ENCODE results near the gene AOX1. TPM values are rescaled to one million over a fixed set of nuclear protein-coding genes. Genes with fewer than 3 reads are reported as not detected.

Gene AOX1
- total and polyA plus RNA-seq, 10 of the 15 experiments (the other 5 are each of a cell fraction or from before 2014, with no cell fraction given) = 0.03 to 0.56 (median 0.19) TPM; not detected in 6

DNA sequence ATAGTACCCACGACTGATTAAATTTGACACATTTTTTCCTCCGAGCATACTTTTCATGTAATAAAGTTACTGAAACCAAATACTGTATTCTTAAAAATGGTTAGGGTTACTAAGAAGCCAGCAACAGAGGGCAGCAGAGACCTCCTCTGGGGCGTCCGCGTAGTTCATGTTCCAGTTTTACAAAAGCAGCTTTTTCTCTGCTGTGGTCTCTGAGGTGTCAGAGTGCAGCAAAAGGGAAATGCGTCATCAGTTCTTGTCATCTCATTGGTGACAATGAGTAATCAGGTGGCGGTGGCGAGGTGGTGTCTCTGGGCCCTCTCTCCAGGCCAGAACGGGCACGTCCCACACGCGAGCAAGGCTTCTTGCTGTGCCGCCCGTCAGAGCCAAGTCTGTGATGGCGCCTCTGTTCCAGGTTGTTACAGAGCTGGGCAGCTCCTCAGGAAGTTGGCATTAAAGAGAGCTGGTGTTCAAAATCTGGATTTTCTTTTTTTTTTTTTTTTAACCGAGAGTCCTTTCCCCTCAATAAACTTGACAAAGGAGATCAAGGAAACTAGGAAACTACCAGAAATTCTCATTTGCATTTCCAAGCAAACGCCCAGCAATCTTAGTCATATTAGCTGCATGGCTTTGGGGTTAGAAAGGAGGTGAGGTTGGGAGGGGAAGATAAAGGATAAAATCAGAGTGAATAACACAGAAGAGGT lies 127.3 kb downstream of the AOX1 start (continued):
- TF ChIP-seq POLR2AphosphoS2 (IDR thresholded peaks at IDR 0.05; ENCODE audit: low read depth, low read length) (peak; percentile 95), FOXM1 (IDR thresholded peaks at IDR 0.05; ENCODE audit: low read depth, low read length) (peak; percentile 65), FOXK2 (IDR thresholded peaks at IDR 0.05) (no peak), EGR1 (IDR thresholded peaks at IDR 0.05; ENCODE audit: borderline replicate concordance in 1 of 2, low read depth in 2 of 2, low read length in 2 of 2) (no peak), CHD4 (IDR thresholded peaks at IDR 0.05) (no peak), BACH1 (IDR thresholded peaks at IDR 0.05; ENCODE audit: borderline replicate concordance) (peak; percentile 67; the same call in 1 of the 2 replicates), FOS (IDR thresholded peaks at IDR 0.05; ENCODE audit: borderline replicate concordance, extremely low read depth, insufficient read length) (no peak), CBX3 (IDR thresholded peaks at IDR 0.05; ENCODE audit: borderline replicate concordance, low read depth) (no peak), BCL11A (IDR thresholded peaks at IDR 0.05; ENCODE audit: low read depth, low read length) (peak; percentile 57; the same call in 1 of the 2 replicates), STAT1 (conservative IDR thresholded peaks at IDR 0.05) (no peak)
- TF ChIP-seq, protein P1, sequence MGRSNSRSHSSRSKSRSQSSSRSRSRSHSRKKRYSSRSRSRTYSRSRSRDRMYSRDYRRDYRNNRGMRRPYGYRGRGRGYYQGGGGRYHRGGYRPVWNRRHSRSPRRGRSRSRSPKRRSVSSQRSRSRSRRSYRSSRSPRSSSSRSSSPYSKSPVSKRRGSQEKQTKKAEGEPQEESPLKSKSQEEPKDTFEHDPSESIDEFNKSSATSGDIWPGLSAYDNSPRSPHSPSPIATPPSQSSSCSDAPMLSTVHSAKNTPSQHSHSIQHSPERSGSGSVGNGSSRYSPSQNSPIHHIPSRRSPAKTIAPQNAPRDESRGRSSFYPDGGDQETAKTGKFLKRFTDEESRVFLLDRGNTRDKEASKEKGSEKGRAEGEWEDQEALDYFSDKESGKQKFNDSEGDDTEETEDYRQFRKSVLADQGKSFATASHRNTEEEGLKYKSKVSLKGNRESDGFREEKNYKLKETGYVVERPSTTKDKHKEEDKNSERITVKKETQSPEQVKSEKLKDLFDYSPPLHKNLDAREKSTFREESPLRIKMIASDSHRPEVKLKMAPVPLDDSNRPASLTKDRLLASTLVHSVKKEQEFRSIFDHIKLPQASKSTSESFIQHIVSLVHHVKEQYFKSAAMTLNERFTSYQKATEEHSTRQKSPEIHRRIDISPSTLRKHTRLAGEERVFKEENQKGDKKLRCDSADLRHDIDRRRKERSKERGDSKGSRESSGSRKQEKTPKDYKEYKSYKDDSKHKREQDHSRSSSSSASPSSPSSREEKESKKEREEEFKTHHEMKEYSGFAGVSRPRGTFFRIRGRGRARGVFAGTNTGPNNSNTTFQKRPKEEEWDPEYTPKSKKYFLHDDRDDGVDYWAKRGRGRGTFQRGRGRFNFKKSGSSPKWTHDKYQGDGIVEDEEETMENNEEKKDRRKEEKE (IDR thresholded peaks at IDR 0.05) = no peak
- TF ChIP-seq, protein P2, sequence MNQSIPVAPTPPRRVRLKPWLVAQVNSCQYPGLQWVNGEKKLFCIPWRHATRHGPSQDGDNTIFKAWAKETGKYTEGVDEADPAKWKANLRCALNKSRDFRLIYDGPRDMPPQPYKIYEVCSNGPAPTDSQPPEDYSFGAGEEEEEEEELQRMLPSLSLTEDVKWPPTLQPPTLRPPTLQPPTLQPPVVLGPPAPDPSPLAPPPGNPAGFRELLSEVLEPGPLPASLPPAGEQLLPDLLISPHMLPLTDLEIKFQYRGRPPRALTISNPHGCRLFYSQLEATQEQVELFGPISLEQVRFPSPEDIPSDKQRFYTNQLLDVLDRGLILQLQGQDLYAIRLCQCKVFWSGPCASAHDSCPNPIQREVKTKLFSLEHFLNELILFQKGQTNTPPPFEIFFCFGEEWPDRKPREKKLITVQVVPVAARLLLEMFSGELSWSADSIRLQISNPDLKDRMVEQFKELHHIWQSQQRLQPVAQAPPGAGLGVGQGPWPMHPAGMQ (IDR thresholded peaks at IDR 0.05; ENCODE audit: borderline replicate concordance) = no peak
- TF ChIP-seq, protein P3, sequence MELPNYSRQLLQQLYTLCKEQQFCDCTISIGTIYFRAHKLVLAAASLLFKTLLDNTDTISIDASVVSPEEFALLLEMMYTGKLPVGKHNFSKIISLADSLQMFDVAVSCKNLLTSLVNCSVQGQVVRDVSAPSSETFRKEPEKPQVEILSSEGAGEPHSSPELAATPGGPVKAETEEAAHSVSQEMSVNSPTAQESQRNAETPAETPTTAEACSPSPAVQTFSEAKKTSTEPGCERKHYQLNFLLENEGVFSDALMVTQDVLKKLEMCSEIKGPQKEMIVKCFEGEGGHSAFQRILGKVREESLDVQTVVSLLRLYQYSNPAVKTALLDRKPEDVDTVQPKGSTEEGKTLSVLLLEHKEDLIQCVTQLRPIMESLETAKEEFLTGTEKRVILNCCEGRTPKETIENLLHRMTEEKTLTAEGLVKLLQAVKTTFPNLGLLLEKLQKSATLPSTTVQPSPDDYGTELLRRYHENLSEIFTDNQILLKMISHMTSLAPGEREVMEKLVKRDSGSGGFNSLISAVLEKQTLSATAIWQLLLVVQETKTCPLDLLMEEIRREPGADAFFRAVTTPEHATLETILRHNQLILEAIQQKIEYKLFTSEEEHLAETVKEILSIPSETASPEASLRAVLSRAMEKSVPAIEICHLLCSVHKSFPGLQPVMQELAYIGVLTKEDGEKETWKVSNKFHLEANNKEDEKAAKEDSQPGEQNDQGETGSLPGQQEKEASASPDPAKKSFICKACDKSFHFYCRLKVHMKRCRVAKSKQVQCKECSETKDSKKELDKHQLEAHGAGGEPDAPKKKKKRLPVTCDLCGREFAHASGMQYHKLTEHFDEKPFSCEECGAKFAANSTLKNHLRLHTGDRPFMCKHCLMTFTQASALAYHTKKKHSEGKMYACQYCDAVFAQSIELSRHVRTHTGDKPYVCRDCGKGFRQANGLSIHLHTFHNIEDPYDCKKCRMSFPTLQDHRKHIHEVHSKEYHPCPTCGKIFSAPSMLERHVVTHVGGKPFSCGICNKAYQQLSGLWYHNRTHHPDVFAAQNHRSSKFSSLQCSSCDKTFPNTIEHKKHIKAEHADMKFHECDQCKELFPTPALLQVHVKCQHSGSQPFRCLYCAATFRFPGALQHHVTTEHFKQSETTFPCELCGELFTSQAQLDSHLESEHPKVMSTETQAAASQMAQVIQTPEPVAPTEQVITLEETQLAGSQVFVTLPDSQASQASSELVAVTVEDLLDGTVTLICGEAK (IDR thresholded peaks at IDR 0.05; ENCODE audit: borderline replicate concordance) = peak; percentile 76; the same call in 1 of the 2 replicates
- TF ChIP-seq, protein P4, sequence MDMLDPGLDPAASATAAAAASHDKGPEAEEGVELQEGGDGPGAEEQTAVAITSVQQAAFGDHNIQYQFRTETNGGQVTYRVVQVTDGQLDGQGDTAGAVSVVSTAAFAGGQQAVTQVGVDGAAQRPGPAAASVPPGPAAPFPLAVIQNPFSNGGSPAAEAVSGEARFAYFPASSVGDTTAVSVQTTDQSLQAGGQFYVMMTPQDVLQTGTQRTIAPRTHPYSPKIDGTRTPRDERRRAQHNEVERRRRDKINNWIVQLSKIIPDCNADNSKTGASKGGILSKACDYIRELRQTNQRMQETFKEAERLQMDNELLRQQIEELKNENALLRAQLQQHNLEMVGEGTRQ (IDR thresholded peaks at IDR 0.05; ENCODE audit: borderline replicate concordance, low read depth, low read length) = peak; percentile 20; the same call in 1 of the 2 replicates
- TF ChIP-seq, protein P5, sequence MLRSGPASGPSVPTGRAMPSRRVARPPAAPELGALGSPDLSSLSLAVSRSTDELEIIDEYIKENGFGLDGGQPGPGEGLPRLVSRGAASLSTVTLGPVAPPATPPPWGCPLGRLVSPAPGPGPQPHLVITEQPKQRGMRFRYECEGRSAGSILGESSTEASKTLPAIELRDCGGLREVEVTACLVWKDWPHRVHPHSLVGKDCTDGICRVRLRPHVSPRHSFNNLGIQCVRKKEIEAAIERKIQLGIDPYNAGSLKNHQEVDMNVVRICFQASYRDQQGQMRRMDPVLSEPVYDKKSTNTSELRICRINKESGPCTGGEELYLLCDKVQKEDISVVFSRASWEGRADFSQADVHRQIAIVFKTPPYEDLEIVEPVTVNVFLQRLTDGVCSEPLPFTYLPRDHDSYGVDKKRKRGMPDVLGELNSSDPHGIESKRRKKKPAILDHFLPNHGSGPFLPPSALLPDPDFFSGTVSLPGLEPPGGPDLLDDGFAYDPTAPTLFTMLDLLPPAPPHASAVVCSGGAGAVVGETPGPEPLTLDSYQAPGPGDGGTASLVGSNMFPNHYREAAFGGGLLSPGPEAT (IDR thresholded peaks at IDR 0.05; ENCODE audit: low read depth) = peak; percentile 82
- TF ChIP-seq, protein P6, sequence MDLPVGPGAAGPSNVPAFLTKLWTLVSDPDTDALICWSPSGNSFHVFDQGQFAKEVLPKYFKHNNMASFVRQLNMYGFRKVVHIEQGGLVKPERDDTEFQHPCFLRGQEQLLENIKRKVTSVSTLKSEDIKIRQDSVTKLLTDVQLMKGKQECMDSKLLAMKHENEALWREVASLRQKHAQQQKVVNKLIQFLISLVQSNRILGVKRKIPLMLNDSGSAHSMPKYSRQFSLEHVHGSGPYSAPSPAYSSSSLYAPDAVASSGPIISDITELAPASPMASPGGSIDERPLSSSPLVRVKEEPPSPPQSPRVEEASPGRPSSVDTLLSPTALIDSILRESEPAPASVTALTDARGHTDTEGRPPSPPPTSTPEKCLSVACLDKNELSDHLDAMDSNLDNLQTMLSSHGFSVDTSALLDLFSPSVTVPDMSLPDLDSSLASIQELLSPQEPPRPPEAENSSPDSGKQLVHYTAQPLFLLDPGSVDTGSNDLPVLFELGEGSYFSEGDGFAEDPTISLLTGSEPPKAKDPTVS (IDR thresholded peaks at IDR 0.05; ENCODE audit: low read depth, low read length) = peak; percentile 16; the same call in 1 of the 2 replicates

Data from GM12878 (cell line).